Brain microvascular endothelial cell (primary cell): ENCODE results near the gene CDC42.

ENCODE experiments used
- DNase-seq: peaks from one replicate; pipeline ENCODE4 v3.0.0-alpha.2; 2020
- H3K27ac ChIP-seq: fragments of 250-450 bp; sonication (Bioruptor Pico); 2 replicates; pipeline ENCODE4 v1.5.1; 2020; ENCODE audit warnings: mild to moderate bottlenecking, moderate library complexity
- H3K27me3 ChIP-seq: fragments of 250-450 bp; sonication (Bioruptor Pico); replicated peaks from 2 replicates; pipeline ENCODE4 v1.5.1; 2020; ENCODE audit warnings: mild to moderate bottlenecking
- H3K36me3 ChIP-seq: fragments of 250-450 bp; sonication (Bioruptor Pico); replicated peaks from 2 replicates; pipeline ENCODE4 v1.5.1; 2020; ENCODE audit warnings: mild to moderate bottlenecking
- H3K4me3 ChIP-seq: 2 replicates; pipeline ENCODE4 v1.5.1; 2011; ENCODE audit warnings: low read depth, mild to moderate bottlenecking, control low read depth, low read length, moderate library complexity
- in situ Hi-C: cut with HindIII; loops from 2 replicates; pipeline ENCODE4 v1.10.0; 2017; ENCODE audit warnings: low sequenced_read_pairs, low pct_ligation_motif_present
- TF ChIP-seq, protein P1 (sequence below): IDR thresholded peaks from 2 replicates; pipeline ENCODE4 v1.5.1; 2011; ENCODE audit warnings: low read depth, mild to moderate bottlenecking, moderate library complexity, low read length, control low read depth, inconsistent platforms; ENCODE audit errors: missing control alignments

The CDC42 gene

GRCh38 chr1:22064751-22065402 is 12.4 kb downstream of the CDC42 start:
- in situ Hi-C loops: no loop called here
- DNase-seq: no peak
- no peaks in the 10 kb centered on the region for H3K27me3 ChIP-seq
- H3K4me3 ChIP-seq: no peak overlapping the region
- H3K36me3 ChIP-seq: peaks cover 21% of the 10 kb centered on the region
- no peak overlapping the region for H3K27ac ChIP-seq
- TF ChIP-seq, protein P1, sequence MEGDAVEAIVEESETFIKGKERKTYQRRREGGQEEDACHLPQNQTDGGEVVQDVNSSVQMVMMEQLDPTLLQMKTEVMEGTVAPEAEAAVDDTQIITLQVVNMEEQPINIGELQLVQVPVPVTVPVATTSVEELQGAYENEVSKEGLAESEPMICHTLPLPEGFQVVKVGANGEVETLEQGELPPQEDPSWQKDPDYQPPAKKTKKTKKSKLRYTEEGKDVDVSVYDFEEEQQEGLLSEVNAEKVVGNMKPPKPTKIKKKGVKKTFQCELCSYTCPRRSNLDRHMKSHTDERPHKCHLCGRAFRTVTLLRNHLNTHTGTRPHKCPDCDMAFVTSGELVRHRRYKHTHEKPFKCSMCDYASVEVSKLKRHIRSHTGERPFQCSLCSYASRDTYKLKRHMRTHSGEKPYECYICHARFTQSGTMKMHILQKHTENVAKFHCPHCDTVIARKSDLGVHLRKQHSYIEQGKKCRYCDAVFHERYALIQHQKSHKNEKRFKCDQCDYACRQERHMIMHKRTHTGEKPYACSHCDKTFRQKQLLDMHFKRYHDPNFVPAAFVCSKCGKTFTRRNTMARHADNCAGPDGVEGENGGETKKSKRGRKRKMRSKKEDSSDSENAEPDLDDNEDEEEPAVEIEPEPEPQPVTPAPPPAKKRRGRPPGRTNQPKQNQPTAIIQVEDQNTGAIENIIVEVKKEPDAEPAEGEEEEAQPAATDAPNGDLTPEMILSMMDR: no peak

- H3K27me3 ChIP-seq: no peaks in the 10 kb centered on the region
- DNase-seq: no peak
- in situ Hi-C loops: no loop called here
- TF ChIP-seq, protein P1: no peak
- peaks cover 23% of the 10 kb centered on the region for H3K36me3 ChIP-seq
- no peak overlapping the region for H3K27ac ChIP-seq
- H3K4me3 ChIP-seq: no peak overlapping the region
Measured at GRCh38 chr1:22071511-22071910, 19.0 kb downstream of the CDC42 start.

DNA sequence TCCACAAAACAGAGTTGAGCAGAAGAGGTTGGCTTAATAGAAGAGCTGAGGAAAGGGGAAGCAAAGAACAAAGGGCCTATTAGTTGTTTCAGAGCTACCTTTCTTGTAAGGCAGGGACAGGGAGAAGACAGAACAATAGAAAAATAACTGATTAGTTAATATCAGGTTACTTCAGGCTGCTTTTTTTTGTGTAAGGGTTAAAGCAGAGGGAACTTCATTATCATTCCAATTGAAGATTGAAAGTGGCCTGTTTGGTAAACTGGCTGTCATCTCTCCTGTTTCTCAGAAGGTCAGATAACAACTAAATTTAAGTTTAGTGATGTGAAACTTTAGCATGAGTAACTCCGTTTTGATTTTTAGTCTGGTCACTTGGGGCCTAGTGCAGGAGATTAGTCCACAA is 22.3 kb downstream of the CDC42 start:
- no peaks in the 10 kb centered on the region for H3K27me3 ChIP-seq
- H3K36me3 ChIP-seq: peaks cover 27% of the 10 kb centered on the region
- in situ Hi-C loops: no loop called here
- H3K4me3 ChIP-seq: no peak overlapping the region
- H3K27ac ChIP-seq: no peak overlapping the region
- no peak for DNase-seq
- TF ChIP-seq, protein P1: no peak

- Histone ChIP-seq H3K27me3 (no peaks in the 10 kb centered on the region), H3K4me3 (no peak overlapping the region), H3K27ac (no peak overlapping the region), H3K36me3 (peaks cover 32% of the 10 kb centered on the region)
- no peak for DNase-seq
- in situ Hi-C loops: no loop called here
- TF ChIP-seq, protein P1: no peak
Measured at GRCh38 chr1:22075718-22076117, 23.2 kb downstream of the CDC42 start.

DNA sequence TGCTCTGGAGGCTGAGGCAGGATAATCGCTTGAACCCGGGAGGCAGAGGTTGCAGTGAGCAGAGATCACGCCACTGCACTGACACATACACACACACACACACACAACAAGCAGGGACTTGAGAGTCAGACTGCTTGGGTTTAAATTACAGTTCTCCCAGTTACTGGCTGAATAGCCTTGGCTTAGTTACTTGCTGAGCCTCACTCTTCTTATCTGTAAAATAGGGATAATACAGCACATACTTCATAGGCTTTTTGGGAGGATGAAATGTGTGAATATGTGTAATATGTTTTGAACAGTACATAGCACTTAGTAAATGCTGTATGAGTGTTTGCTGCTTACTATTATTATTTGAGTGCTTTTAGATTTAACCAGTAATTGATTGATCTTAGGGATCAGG is 23.8 kb downstream of the CDC42 start:
- H3K4me3 ChIP-seq: no peak overlapping the region
- in situ Hi-C loops: no loop called here
- DNase-seq: no peak
- peaks cover 35% of the 10 kb centered on the region for H3K36me3 ChIP-seq
- no peak overlapping the region for H3K27ac ChIP-seq
- H3K27me3 ChIP-seq: no peaks in the 10 kb centered on the region
- TF ChIP-seq, protein P1: no peak

DNA sequence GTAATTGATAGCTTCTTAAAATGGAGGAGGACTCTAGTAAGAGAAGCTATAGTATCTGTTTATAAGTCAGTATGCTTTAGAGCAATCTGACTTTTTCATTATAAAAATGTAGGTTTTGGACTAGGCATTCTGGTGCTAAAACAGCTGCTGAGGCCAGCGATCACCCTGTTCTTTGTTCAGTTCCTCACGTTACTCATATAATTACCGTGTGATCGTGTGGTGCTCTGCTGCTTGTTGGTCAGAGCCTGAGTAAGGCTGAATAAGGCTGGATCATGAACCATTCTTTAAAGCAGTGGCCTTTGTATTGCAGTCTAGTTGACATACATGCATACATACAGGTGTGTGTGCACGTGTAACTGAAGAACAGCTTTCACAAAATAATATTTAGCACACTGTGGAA is 25.2 kb downstream of the CDC42 start:
- in situ Hi-C loops: no loop called here
- TF ChIP-seq, protein P1: no peak
- no peaks in the 10 kb centered on the region for H3K27me3 ChIP-seq
- DNase-seq: no peak
- no peak overlapping the region for H3K4me3 ChIP-seq
- H3K36me3 ChIP-seq: peaks cover 47% of the 10 kb centered on the region
- no peak overlapping the region for H3K27ac ChIP-seq
